Activated B cell treated with CpG ODN at 0.5 μM for 24 hours (primary cell): ENCODE results near the gene SCGB3A1. TPM values are rescaled to one million over a fixed set of nuclear protein-coding genes. Genes with fewer than 3 reads are reported as not detected.

Experiments used
- ATAC-seq: fragments of 200-7000 bp; cut with Tn5 transposase; one replicate; pipeline ENCODE4 v1.10.0; 2021; ENCODE audit warnings: low read depth, mild to moderate bottlenecking, moderate library complexity
- CTCF ChIA-PET: fragments of 350-600 bp; sonication (Branson Sonifier 250); formaldehyde crosslinking; loops from one replicate; lab custom pipeline; 2021; ENCODE audit warnings: antibody characterized with exemption; lab: Charles Lee
- POLR2A ChIA-PET: fragments of 350-600 bp; sonication (Branson Sonifier 250); formaldehyde crosslinking; loops from one replicate; lab custom pipeline; 2021; ENCODE audit warnings: antibody characterized with exemption; lab: Charles Lee
- DNase-seq: peaks from one replicate; pipeline ENCODE4 v3.0.0; 2022
- H3K27ac Mint-ChIP-seq: one replicate; pipeline ENCODE4 v1.8.0; 2020; ENCODE audit warnings: mixed read lengths
- H3K27me3 Mint-ChIP-seq: one replicate; pipeline ENCODE4 v1.8.0; 2021; ENCODE audit warnings: mixed read lengths
- H3K36me3 Mint-ChIP-seq: one replicate; pipeline ENCODE4 v1.8.0; 2021; ENCODE audit warnings: low read depth, mixed read lengths
- H3K4me1 Mint-ChIP-seq: one replicate; pipeline ENCODE4 v1.8.0; 2021; ENCODE audit warnings: mixed read lengths
- H3K4me3 Mint-ChIP-seq: one replicate; pipeline ENCODE4 v1.8.0; 2020; ENCODE audit warnings: mild to moderate bottlenecking, mixed read lengths
- H3K9me3 Mint-ChIP-seq: one replicate; pipeline ENCODE4 v1.8.0; 2020; ENCODE audit warnings: mixed read lengths
- intact Hi-C: fragments of 100-400 bp; cut with micrococcal nuclease; formaldehyde crosslinking; loops from one replicate; pipeline ENCODE4 v1.15.1; 2024
- total RNA-seq: library from RNA; stranded (reverse); gene quantifications from 2 replicates; pipeline ENCODE4 v1.2.3, GENCODE V29; 2022
- TF ChIP-seq, protein P1 (sequence below): fragments of 200-600 bp; IDR thresholded peaks from one replicate; pipeline ENCODE4 v1.8.0; 2022; ENCODE audit warnings: antibody characterized with exemption, mild to moderate bottlenecking

The SCGB3A1 gene, protein sequence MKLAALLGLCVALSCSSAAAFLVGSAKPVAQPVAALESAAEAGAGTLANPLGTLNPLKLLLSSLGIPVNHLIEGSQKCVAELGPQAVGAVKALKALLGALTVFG
- total RNA-seq: not detected in 2 replicates

DNA sequence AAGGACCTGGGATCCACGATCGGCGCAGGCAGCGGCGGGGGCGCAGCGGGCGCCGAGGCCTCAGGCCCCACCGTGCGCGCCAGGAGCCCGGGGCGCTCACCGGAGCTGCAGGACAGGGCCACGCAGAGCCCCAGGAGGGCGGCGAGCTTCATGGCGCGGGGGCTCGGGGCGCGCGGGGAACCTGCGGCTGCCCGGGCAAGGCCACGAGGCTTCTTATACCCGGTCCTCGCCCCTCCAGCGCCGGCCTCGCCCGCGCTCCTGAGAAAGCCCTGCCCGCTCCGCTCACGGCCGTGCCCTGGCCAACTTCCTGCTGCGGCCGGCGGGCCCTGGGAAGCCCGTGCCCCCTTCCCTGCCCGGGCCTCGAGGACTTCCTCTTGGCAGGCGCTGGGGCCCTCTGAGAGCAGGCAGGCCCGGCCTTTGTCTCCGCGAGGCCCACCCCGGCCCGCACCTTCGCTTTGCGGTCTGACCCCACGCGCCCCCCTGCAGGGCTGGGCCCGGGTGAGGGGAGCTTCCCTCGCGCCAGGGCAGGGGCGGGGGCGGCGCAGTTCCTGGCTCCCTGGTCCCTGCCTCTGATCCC, at the start of gene SCGB3A1:
TSS of gene SCGB3A1 (minus strand) at position 189 of the 577 bp plus-strand sequence. CDS start at position 152, 37 bp downstream.
- DNase-seq (no peak), ATAC-seq (no peak)
- TF ChIP-seq, protein P1, sequence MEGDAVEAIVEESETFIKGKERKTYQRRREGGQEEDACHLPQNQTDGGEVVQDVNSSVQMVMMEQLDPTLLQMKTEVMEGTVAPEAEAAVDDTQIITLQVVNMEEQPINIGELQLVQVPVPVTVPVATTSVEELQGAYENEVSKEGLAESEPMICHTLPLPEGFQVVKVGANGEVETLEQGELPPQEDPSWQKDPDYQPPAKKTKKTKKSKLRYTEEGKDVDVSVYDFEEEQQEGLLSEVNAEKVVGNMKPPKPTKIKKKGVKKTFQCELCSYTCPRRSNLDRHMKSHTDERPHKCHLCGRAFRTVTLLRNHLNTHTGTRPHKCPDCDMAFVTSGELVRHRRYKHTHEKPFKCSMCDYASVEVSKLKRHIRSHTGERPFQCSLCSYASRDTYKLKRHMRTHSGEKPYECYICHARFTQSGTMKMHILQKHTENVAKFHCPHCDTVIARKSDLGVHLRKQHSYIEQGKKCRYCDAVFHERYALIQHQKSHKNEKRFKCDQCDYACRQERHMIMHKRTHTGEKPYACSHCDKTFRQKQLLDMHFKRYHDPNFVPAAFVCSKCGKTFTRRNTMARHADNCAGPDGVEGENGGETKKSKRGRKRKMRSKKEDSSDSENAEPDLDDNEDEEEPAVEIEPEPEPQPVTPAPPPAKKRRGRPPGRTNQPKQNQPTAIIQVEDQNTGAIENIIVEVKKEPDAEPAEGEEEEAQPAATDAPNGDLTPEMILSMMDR: no peak
- no peaks in the 10 kb centered on the region for H3K9me3 Mint-ChIP-seq
- no peaks in the 10 kb centered on the region for H3K4me1 Mint-ChIP-seq
- H3K27ac Mint-ChIP-seq: no peak within 1 kb of the TSS
- intact Hi-C loops: no loop called here
- no peaks in the 10 kb centered on the region for H3K36me3 Mint-ChIP-seq
- peaks cover 29% of the 10 kb centered on the region for H3K27me3 Mint-ChIP-seq
- H3K4me3 Mint-ChIP-seq: no peak within 1 kb of the TSS
- ChIA-PET CTCF (no interaction called here), POLR2A (no interaction called here)

DNA sequence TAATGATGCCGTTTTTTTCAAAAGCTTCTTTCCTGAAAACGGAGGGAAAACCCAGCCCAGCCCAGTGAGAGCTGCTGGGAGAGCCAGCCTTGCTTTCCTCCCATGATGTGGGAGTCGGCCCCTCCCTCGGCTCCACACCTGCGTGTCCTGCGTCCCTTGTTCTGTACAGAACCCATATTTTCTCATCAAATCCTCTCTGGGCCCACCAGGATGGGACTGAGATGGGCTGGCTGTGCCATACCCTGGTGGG, 49.2 kb upstream of the SCGB3A1 start:
- Mint-ChIP-seq H3K4me3 (no peak overlapping the region), H3K9me3 (no peaks in the 10 kb centered on the region), H3K27ac (no peak overlapping the region), H3K27me3 (peaks cover 9% of the 10 kb centered on the region), H3K4me1 (no peaks in the 10 kb centered on the region), H3K36me3 (no peaks in the 10 kb centered on the region)
- ChIA-PET CTCF (no interaction called here), POLR2A (no interaction called here)
- no peak for ATAC-seq
- intact Hi-C loops: no loop called here
- no peak for DNase-seq
- TF ChIP-seq, protein P1: no peak

DNA sequence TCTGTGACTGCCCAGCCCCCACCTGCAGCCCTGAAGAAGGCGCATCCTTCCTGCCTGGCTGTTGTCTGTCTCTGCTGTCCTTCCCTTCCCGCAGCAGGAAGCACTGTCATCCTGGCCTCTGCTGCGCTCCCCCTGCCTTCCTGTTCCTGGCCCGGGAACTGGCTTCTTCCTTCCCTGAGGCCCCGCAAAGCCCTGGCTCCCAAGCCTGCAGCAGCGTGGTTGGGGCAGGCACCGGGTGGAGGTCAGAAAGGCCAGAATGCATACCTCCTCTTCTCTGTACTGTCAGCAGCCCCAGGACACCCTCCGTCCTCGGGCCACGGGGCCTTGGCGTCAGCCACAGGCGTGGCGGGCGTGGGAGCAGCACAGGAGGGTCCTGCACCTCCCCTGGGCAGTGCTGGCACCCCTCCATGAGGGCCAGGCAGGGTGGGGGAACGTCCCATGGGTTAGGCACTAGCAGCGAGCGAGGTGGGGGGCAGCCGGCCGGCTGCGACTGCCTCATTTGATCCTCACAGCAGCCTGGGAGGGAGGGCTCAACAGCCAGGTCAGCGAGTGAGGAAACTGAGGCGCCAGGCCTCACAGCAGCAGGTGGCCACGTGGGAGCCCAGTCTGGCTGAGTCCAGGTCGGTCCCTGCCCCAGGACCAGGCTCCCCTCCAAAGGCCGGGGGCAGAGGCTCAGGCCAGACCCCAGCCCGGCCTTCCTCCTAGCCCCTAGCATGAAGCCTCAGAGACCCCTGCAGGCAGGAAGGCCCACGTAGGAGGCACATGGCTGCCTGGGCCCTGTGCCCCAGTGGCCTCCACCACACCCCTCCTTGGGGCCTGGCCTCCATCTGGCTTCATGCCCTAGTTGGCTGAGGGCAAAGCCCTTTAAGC, 48.7 kb upstream of the SCGB3A1 start:
- ATAC-seq (no peak), DNase-seq (no peak)
- ChIA-PET CTCF (no interaction called here), POLR2A (no interaction called here)
- Mint-ChIP-seq H3K27ac (no peak overlapping the region), H3K4me3 (no peak overlapping the region), H3K4me1 (no peaks in the 10 kb centered on the region), H3K9me3 (no peaks in the 10 kb centered on the region), H3K27me3 (peaks cover 8% of the 10 kb centered on the region), H3K36me3 (no peaks in the 10 kb centered on the region)
- intact Hi-C loops: no loop called here
- TF ChIP-seq, protein P1: no peak

DNA sequence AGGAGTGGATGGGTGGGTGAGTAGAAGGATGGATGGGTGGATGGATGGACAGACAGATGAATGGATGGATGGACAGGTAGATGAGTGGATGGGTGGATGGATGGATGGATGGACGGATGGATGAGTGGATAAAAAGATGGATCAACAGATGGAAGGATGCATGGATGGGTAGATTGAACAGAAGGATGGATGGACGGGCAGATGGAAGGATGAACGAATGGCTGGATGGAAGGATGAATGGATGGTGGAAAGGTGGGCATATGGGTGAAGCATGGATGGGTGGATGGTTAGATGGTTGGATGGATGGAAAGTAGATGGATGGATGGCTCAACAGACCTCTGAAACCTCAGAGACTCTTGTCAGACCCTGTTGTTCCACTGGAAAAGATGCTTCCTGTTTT, 48.0 kb upstream of the SCGB3A1 start:
- CTCF ChIA-PET: no interaction called here
- no peak overlapping the region for H3K4me3 Mint-ChIP-seq

More for the DNA sequence above, 48.0 kb upstream of the SCGB3A1 start:
- ATAC-seq (no peak), DNase-seq (no peak)
- no peaks in the 10 kb centered on the region for H3K4me1 Mint-ChIP-seq
- POLR2A ChIA-PET: no interaction called here
- no peaks in the 10 kb centered on the region for H3K36me3 Mint-ChIP-seq
- H3K27me3 Mint-ChIP-seq: peaks cover 4% of the 10 kb centered on the region
- H3K27ac Mint-ChIP-seq: no peak overlapping the region
- no peaks in the 10 kb centered on the region for H3K9me3 Mint-ChIP-seq
- intact Hi-C loops: no loop called here
- TF ChIP-seq, protein P1: no peak
